HG03280 (cell line): Measurements from ENCODE around the gene COL9A3.

Experiments used
- ATAC-seq: cut with Tn5 transposase; IDR thresholded peaks from one replicate; pipeline ENCODE4 v1.9.1; 2021; ENCODE audit warnings: mild to moderate bottlenecking, moderate library complexity; ENCODE audit not compliant: unreplicated experiment

COL9A3 gene

DNA sequence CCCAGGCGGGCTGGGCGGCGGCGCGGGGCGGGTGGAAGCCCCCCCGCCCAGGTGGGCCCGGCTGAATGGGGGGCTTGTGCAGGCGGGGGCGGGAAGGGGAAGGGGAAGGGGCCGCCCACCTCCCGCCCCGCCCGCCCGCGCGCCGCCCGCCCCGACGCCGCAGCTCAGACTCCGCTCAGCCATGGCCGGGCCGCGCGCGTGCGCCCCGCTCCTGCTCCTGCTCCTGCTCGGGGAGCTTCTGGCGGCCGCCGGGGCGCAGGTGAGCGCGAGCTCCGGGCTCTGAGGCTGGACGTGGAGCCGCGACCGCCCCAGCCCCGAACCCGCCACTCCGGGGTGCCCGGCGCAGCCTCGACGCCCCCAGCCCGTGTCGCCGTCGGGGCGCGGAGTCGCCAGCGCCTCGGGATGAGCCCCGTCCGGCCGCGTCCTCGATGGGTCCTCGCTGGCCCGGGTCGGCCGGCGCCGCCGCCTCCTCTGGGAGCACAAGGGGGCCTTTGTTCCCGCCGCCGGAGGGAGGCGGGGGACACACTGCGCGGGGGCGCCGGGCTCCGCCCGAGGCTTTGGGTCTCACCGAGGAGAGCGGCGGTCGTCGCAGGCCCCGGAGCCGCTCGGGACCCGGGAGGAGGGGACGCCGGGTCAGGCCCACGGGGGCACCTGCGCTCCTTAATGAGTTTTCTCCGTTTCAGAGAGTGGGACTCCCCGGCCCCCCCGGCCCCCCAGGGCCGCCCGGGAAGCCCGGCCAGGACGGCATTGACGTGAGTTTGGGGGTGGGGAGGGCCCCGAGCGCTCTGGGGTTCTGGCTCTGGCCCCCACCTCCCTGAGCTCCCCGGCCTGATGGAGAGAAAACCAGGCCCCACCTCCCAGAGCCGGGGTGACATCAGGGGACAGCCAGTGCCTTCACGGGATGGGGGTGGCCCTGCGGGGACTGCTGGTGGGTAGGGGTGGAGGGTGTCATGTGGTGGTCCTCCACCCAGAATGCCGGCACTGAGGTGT, at the start of gene COL9A3:
Gene COL9A3, plus strand, starts transcription at position 167 of the 990 bp plus-strand sequence. Its CDS starts 15 bp downstream, at position 182.
- no peak for ATAC-seq

DNA sequence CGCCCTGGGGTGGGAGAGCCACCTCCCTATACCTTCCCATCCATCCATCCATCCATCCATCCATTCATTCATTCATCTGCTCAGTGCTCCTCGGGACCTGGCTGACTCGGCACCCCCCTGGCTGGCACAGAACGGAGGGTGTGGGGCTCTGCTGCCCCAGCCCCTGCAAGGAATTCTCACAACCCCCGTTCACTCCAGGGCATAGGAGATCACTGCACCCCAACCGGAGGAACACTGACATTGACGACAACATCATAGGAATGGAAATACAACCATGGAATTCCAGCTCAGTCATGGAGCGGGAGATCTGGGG, 48.7 kb upstream of the COL9A3 start:
- no peak for ATAC-seq

DNA sequence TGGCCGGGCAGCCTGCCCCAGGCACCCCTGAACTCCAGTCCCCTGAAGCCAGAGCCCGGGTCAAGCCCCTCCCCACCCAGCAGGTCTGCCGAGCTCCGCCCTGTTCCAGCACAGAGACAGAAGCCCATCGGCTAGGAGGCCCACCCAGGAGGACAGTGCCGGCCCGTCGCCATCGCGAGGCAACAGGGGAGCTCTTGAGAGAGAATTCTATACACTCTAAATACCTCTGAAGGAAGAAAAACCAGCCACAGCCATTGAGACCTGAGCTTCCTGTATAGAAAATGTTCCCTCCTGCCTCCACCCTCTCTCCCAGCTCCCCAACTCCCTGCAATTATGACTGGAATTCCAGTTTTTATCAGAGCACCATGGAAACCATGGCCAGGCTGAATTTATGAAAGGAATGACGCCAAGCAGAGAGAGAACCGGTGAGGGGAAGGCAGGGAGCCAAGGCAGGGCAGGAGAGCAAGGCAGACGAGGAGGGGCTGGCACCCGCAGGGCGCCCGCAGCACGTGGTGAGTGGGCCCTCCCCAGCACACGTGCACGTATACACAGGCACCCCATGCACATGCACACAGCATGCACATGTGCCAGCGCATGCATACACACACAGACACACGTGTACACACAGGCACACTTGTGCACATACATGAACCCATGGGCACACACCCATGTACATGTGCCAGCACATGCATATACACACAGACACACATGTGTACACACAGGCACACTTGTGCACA, 48.1 kb upstream of the COL9A3 start:
- no peak for ATAC-seq

DNA sequence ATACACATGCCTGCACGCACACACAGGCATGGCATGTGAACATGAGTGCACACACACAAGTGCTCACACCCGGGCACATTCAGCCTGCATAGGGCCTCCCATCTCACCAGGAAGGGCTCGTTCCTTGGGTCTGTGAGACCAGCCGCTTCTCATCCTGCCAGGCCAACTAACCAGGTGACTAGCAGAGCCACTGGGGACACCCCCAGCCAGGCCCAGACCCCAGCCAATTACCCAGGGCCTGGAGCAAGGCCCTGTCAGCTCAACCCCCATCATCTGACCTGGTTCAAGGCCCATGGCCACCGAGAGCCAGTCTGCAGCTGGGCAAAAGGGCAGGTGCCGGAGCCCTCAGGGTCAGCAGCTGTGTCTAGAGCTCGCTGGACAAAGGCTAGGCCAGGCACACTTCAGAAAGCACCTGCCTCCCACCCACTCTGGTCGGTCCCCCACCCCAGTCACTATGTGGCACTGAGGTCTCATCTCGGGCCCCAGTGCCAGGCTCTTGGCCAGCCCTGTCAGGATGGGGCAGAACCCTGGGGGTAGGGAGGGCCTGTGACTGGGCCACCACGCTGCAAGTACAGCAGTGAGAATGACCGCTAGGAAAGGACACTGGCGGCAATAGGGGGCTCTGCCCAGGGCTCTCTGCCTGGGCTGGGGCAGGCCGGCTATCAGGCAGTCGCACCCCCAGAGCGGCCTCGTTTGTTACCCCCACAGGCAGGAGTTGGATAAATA, 47.3 kb upstream of the COL9A3 start:
- ATAC-seq = no peak

DNA sequence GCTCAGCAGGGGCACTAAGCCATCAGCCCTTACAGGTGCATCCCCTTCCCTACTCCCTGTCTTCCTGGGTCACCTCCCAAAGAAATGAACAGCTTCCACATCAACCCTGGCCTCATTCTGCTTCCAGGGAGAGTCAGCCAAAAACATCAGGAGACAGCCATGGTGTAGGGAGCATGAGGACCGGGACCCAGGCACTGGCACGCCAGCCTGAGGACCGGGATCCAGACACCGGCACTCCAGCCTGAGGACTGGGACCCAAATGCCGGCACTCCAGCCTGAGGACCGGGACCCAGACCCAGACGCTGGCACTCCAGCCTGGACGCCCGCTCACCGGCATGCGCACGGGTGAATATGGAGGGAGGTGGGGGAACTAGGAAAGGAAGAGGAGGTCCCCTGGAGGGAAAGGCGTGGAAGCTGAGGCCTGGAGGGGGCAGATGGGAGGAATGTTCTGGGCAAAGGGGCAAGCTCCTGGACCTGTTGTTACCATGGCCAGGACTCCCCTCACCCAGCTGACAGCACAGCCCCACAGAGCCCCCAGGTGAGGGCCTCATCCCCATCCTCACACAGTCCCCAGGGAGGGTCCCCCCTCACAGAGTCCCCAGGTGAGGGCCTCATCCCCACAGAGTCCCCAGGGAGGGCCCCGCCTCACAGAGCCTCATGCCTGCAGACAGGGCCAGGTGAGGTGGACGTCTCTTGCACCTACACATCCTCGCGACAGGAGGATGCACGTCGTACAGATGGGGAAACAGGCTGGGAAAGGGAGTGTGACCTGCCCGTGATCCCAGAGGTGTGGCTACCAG, 46.5 kb upstream of the COL9A3 start:
- ATAC-seq = no peak

DNA sequence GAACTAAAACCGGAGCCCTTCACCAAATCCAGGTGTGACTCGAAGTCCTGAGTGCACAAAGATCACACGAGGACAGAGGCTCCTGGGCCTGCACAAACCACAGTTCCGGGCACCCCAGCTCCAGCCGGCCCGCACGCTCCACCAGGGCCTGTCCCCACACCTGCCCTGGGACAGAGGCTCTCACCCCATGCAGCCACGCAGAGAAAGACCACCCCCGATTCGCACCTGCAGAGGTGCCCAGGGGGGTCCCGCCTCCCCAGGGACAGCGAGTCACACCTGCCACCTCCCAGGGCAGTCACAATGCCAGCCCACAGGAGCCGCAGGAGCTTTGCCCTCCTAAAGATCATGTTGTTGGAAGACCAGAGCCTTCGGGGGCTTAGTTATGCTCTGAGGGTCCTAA, 45.9 kb upstream of the COL9A3 start:
- no peak for ATAC-seq

DNA sequence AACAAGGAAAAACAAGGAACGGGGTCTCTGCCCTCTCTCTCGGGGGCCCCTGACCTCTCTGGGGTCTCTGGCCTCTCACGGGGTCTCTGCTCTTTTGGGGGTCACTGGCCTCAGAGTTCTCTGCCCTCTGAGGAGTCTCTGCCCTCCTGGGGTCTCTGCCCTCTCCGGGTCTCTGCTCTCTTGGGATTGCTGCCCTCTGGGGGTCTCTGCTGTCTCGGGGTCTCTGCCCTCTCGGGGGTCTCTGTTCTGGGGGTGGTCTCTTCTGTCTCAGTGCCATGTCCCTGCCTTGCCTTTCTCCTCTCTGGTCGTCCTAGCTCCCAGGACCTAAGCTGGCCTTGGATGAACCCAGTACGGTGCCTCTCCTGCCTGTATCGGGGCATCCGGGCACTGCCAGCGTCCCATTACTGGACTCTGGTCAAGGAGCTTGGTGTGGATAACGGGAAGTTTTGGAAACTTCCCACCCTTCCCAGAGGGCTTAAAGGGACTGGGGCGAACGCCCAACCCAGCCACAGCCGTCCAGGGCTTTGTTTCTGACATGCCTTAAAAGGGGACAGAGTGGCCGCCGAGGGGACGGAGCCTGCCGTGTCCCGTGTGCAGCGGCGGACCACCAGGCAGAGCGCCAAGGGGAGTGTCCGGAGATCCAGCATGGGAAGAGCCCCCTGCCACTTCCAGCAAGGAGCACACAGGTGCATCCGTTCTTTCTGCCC, 45.3 kb upstream of the COL9A3 start:
- ATAC-seq = no peak

DNA sequence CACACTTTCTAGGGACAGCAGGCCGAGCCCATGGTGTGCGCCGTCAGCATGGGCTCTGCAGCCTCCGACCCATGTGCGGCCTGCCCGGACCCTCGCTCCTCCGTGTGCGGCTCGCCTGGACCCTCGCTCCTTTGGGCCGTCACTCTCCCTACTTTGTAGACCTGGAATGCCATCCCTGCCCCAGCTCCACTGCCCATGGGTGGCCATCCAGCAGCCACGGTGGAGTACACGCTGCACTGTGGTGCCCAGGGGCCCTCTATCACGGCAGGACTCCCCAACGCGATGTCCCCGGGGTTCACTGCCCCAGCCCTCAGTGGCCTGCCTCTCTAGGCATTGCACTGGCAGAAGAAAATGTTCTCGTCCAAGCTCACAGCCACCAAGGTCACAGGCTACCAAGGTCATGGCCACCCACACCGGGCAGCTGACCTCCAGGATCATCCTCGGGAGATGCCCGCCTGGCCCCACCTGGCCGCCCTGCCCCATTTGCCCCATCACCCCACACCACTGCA, 44.7 kb upstream of the COL9A3 start:
- ATAC-seq = no peak

DNA sequence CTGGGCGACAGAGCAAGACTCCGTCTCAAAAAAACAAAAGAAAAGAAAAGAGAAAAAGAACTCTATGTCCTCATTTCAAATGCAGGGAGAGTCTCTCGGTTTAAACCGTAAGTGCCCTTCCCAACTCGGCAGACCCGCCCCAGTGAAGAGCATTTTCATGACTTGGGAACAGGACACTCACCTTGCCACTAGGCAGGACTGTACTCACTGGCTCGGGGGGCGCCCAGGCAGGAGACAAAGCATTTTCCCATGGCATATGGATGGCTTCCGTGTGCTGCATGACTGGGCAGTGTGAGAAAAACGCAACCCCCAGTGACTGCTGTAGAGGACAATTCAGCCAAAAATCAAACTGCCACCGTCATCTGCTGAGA, 44.2 kb upstream of the COL9A3 start:
- ATAC-seq = no peak

DNA sequence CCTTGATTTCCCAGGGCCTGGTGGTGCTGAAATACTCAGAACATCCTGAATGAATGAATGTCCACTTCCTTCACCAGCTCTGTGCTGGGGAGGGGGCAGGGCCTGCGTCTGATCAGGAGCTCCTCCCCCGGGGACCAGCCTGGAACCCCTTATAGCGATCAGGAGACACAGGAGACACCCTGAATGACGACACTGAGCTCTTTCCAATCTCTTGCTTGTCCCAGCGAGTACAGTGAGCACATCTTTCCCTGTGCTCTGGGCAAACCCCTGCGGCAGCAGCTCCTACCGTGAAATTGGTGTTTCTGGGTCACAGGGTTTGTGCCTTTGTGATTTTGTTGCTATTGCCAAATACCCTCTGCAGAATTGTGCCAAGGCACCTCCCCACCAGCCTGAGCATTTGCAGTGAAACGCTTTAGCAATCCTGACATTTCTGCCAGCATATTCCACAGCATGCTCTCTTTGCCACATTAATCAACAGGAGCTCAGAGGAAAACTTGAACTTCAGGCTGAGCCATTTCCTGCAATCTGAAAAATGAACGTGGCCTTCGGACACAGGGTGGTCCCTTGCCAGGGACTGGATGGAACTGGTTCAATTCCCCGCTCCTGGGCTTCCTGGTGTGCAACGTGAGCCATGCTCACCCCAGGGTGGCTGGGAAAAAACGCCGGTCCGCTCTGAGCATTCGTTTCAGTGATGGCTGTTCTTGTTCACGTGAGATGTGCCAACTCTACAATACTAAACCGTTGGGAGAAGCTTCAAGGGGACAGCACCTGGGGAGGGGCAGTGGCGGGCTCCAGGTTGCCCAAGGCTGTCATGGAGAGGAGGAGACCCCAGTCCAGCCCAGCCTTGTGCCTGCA, 43.6 kb upstream of the COL9A3 start:
- no peak for ATAC-seq

DNA sequence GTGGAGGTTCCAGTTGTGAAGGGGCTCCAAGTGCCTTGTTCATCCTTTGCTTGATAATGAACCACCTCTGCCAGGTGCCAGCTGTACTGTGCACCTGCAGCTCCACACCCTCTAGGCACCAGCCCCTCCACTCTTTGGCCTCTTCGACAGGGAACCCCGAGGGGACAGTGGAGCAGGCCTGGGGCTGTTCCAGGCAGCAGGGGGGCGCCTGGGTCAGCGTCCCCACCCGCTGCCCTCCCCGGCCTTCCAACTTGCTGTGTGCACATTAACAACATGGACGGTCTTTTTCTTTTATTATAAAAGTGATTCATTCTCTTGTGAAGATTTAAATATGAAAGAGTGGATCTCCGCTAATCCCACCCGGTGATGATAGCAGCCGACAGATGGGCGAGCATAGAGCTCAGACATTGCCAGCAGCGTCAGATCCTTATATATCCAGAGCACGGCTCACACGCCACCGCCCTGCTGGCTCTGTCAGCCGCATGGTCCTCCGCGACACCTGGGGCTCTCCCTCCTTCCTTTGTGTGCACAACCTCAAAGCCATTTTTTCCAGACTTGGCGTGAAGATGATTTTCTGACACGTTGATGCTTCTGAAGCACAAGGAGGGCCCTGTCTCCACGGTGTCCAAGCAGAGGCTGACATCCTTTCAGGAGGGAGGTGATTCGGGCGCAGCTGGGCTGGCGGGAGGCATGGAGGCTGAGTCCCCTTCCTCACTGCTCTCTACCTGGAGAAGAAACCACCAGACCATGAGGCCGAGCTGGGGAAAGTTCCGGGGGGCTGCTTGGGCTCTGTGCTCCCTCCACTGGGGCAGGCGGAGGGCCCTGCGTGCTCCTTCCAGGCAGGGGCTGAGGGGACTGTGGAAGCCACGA, 42.8 kb upstream of the COL9A3 start:
- ATAC-seq = no peak

DNA sequence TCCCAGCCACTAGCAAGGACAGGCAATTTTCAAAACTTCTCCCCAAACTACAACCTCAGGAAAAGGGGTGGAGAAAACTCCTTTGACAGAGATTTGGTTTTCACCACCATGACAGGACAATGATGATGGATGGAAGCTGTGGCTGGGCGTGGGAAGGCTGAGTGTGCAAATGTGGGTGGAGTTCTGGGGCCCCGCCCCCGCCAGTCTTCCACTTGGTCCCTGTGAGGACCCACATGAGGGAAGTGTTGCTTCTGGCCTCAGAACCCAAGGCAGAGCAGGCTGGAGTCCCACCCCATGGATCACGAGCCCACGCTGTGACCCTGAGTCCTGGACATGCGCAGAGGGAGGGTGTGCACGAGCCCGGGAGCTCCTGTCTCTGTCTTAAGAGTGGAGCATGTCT, 42.1 kb upstream of the COL9A3 start:
- no peak for ATAC-seq

DNA sequence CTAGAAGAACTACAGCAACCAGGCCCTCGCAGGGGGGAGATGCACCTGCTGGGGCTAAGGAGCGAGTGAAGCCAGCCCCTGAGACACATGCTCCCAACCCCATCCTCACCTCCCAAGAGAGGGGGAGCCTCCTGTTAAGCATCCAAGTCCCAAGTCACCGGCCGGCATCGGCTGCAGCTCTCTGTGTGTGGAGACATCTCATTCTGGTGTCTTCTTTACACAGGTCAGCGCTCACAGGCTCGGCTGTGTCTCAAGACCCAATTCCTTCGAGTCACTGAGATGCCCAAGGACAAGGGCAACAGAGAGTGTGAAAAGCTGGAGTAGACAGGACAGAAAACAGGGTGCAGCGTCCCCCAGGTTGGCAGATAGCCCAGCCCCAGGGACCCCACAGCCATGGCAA, 41.6 kb upstream of the COL9A3 start:
- ATAC-seq = no peak

DNA sequence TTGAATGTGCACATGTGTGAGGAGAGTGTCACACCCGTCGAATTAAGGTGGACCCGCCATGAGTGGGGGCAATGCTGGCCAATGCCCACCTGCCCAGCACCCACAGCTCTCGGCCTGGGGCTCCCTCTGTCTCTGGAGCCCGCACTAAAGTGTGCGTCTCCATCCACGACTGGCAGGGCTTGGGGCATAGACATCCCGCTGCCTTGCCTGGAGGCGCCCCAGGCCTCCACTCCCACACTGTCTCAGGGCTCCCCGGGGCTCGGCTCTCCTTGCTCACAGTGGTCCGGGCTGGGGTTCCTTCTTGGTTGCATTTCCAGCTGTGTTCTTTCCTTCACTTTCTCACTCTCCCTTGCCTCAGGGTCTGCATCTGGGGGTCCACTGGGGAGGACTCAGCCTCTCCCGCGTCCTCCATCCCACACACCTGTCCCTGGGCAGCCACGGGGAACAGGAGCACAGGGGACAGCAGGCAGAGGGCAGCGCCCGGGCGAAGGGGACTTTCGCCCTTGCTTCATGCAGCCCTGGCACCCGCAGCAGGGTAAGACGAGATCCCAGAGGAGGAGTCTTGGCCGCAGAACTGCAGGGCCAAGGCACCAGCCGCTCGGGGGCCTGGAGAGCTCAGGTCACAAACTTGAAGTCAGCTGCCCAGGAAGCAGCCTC, 40.7 kb upstream of the COL9A3 start:
- ATAC-seq = no peak

DNA sequence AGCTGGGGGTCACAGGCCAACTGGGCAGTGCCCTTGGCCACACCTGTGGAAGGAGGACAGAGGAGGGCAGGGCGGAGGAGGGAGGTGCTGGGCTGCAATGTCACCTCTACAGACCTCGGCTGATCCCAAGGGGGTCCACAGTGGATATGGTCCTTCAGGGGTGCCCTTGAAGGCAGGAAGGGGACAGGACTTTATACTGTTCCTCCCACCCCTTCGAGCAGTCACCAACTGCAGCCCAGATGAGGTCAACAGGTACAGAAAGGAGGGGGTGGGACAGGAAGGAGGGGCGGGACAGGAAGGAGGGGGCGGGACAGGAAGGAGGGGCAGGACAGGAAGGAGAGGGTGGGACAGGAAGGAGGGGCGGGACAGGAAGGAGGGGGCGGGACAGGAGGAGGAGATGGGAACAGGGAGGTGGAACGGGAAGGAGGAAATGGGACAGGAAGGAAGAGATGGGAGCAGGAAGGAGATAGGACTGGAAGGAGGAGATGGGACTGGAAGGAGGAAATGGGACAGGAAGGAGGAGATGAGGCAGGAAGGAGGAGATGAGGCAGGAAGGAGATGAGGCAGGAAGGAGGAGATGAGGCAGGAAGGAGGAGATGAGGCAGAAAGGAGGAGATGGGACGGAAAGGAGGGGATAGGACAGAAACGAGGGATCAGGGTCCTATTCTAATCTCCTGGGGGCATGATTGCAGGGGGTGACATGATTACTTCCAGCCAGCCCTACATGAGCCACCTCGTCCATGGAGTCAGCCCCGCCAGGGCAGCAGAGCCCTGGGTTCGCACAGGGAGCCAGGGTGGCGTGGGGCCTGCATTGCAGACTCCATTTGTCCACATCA, 39.9 kb upstream of the COL9A3 start:
- ATAC-seq = no peak

DNA sequence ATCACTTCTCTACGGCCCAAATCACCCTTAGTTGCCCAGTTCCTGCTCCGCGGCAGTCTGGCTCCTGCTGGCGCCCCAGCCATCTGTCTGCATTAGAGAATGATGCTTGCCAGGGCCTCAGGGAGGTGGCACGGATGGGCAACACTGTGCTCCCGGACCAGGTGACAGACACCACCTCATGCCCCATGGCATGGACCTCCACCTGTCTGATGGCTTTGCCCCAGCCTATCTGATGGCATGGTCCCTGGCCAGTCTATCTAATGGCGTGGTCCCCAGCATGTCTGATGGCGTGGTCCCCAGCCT, 39.4 kb upstream of the COL9A3 start:
- ATAC-seq = no peak

DNA sequence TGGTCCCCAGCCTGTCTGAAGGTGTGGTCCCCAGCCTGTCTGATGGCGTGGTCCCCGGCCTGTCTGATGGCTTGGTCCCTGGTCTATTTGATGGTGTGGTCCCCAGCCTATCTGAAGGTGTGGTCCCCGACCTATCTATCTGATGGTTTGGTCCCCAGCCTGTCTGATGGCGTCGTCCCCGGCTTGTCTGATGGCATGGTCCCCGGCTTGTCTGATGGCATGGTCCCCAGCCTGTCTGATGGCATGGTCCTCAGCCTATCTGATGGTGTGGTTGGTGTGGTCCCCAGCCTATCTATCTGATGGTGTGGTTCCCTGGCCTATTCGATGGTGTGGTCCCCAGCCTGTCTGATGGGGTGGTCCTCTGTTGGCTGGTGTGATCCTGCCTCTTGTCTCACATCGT, 38.8 kb upstream of the COL9A3 start:
- ATAC-seq = no peak
